ENCODE measurements around the gene ARHGAP33.

The ARHGAP33 gene

GRCh38 chr19:35745328-35746086 lies 29.9 kb upstream of the ARHGAP33 start, which contains the start of the genes PSENEN and U2AF1L4:
Gene PSENEN (plus strand): TSS chr19:35745651. CDS start chr19:35745931, 280 bp downstream.
Gene U2AF1L4 (minus strand): TSS chr19:35745418. CDS start chr19:35745391, 27 bp downstream.
- in situ Hi-C loops (cut with MboI; ENCODE audit: low sequenced_read_pairs, unreplicated experiment) = no loop called here
- no peak for TF ChIP-seq CTCF (IDR thresholded peaks at IDR 0.05; ENCODE audit: borderline replicate concordance, control extremely low read depth, extremely low read depth, insufficient read depth, missing control alignments)
- peak; percentile 93 for DNase-seq (ENCODE audit: low spot score)

GRCh38 chr19:35746087-35746462 lies 29.3 kb upstream of the ARHGAP33 start:
- in situ Hi-C loops (cut with MboI; ENCODE audit: low sequenced_read_pairs, unreplicated experiment) = no loop called here
- no peak for TF ChIP-seq CTCF (IDR thresholded peaks at IDR 0.05; ENCODE audit: borderline replicate concordance, control extremely low read depth, extremely low read depth, insufficient read depth, missing control alignments)

GRCh38 chr19:35746531-35746930 lies 28.8 kb upstream of the ARHGAP33 start:
- no peak for DNase-seq (ENCODE audit: low spot score)
- in situ Hi-C loops (cut with MboI; ENCODE audit: low sequenced_read_pairs, unreplicated experiment) = no loop called here
- no peak for TF ChIP-seq CTCF (IDR thresholded peaks at IDR 0.05; ENCODE audit: borderline replicate concordance, control extremely low read depth, extremely low read depth, insufficient read depth, missing control alignments)

More at GRCh38 chr19:35746087-35746462, 29.3 kb upstream of the ARHGAP33 start:
- no peak for DNase-seq (ENCODE audit: low spot score)

- DNase-seq (ENCODE audit: low spot score) = peak; percentile 94
- in situ Hi-C loops (cut with MboI; ENCODE audit: low sequenced_read_pairs, unreplicated experiment) = no loop called here
- no peak for TF ChIP-seq CTCF (IDR thresholded peaks at IDR 0.05; ENCODE audit: borderline replicate concordance, control extremely low read depth, extremely low read depth, insufficient read depth, missing control alignments)
Measured at GRCh38 chr19:35748106-35749020, 27.0 kb upstream of the ARHGAP33 start, which contains the start of gene LIN37. Gene LIN37 (plus strand): TSS chr19:35748576. CDS start chr19:35748725, 149 bp downstream.

GRCh38 chr19:35750167-35750566 lies 25.2 kb upstream of the ARHGAP33 start:
- DNase-seq (ENCODE audit: low spot score) = no peak
- in situ Hi-C loops (cut with MboI; ENCODE audit: low sequenced_read_pairs, unreplicated experiment) = no loop called here
- no peak for TF ChIP-seq CTCF (IDR thresholded peaks at IDR 0.05; ENCODE audit: borderline replicate concordance, control extremely low read depth, extremely low read depth, insufficient read depth, missing control alignments)

Data from GM13976 (cell line).